ENCODE data around the gene GTF2H3. TPM values are rescaled to one million over a fixed set of nuclear protein-coding genes. Genes with fewer than 3 reads are reported as not detected.

GTF2H3 gene
- total and polyA plus RNA-seq, 9 of the 15 experiments (the other 6 are each of a cell fraction or from before 2014, with no cell fraction given) = 22.7 to 99.7 (median 49.6) TPM

DNA sequence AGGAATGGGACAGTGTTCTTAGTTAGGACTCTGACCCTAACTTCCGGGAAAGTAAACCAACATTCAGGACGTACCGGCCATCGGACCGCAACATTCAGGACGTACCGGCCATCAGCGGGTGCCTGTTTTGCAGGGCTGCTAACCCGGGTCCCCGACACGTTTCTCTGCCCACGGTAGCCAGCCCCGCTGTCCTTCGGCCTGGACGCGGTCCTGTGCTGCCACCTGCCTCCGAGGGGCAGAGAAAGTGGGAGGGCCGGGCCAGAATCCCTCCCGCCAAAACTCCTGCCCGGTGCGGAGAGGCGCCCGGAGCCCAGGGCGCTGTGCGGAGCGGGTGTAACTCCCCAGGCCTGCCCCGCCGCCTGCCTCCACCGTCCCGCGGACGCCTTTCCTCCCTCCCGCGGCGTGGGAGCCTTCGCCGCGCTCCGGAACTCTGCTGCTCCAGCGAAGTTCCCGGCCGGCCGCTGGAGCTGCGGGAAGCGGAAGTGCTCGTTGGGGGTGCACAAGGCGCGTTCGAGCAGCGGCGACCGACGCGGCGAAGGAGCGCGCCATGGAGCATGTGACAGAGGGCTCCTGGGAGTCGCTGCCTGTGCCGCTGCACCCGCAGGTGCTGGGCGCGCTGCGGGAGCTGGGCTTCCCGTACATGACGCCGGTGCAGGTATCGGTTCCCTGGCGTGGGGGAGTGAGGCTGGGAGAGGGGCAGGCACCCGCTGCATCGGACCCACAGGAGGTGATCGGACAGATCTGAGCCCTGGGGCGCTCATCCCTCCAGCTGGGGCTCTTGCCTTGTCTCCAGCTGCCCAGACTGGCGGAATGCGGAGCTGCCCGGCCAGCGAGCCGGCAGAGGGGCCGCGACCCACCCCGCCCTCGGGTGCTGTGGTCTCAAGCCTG, 31.8 kb upstream of the GTF2H3 start, which contains the start of gene DDX55 (continued):
- TF ChIP-seq THRA (IDR thresholded peaks at IDR 0.05) (no peak), CREB3L1 (IDR thresholded peaks at IDR 0.05; ENCODE audit: borderline replicate concordance, low read depth) (peak; percentile 83), RBM22 (IDR thresholded peaks at IDR 0.05; ENCODE audit: low read depth, low read length, poor library complexity, severe bottlenecking) (peak; percentile 95), HIVEP1 (CRISPR knock-in tag; IDR thresholded peaks at IDR 0.05) (no peak), ZFP36 (IDR thresholded peaks at IDR 0.05; ENCODE audit: low read depth, low read length, partially characterized antibody) (no peak), CCNT2 (IDR thresholded peaks at IDR 0.05; ENCODE audit: borderline replicate concordance, extremely low read depth, insufficient read length, low read depth, low read length) (peak; percentile 70), POLR2B (IDR thresholded peaks at IDR 0.05; ENCODE audit: low read depth, partially characterized antibody) (peak; percentile 87), SUPT5H (IDR thresholded peaks at IDR 0.05) (peak; percentile 91), SPI1 (IDR thresholded peaks at IDR 0.05; ENCODE audit: borderline replicate concordance, low read depth, low read length) (0 out of 2 replicates have a peak, but pooled peaks have one; percentile 7), CREB3 (tag; conservative IDR thresholded peaks at IDR 0.05; ENCODE audit: low read depth) (peak; percentile 86)
- TF ChIP-seq, protein P1, sequence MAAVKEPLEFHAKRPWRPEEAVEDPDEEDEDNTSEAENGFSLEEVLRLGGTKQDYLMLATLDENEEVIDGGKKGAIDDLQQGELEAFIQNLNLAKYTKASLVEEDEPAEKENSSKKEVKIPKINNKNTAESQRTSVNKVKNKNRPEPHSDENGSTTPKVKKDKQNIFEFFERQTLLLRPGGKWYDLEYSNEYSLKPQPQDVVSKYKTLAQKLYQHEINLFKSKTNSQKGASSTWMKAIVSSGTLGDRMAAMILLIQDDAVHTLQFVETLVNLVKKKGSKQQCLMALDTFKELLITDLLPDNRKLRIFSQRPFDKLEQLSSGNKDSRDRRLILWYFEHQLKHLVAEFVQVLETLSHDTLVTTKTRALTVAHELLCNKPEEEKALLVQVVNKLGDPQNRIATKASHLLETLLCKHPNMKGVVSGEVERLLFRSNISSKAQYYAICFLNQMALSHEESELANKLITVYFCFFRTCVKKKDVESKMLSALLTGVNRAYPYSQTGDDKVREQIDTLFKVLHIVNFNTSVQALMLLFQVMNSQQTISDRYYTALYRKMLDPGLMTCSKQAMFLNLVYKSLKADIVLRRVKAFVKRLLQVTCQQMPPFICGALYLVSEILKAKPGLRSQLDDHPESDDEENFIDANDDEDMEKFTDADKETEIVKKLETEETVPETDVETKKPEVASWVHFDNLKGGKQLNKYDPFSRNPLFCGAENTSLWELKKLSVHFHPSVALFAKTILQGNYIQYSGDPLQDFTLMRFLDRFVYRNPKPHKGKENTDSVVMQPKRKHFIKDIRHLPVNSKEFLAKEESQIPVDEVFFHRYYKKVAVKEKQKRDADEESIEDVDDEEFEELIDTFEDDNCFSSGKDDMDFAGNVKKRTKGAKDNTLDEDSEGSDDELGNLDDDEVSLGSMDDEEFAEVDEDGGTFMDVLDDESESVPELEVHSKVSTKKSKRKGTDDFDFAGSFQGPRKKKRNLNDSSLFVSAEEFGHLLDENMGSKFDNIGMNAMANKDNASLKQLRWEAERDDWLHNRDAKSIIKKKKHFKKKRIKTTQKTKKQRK (IDR thresholded peaks at IDR 0.05; ENCODE audit: borderline replicate concordance, low read depth, low read length) = no peak
- TF ChIP-seq, protein P2, sequence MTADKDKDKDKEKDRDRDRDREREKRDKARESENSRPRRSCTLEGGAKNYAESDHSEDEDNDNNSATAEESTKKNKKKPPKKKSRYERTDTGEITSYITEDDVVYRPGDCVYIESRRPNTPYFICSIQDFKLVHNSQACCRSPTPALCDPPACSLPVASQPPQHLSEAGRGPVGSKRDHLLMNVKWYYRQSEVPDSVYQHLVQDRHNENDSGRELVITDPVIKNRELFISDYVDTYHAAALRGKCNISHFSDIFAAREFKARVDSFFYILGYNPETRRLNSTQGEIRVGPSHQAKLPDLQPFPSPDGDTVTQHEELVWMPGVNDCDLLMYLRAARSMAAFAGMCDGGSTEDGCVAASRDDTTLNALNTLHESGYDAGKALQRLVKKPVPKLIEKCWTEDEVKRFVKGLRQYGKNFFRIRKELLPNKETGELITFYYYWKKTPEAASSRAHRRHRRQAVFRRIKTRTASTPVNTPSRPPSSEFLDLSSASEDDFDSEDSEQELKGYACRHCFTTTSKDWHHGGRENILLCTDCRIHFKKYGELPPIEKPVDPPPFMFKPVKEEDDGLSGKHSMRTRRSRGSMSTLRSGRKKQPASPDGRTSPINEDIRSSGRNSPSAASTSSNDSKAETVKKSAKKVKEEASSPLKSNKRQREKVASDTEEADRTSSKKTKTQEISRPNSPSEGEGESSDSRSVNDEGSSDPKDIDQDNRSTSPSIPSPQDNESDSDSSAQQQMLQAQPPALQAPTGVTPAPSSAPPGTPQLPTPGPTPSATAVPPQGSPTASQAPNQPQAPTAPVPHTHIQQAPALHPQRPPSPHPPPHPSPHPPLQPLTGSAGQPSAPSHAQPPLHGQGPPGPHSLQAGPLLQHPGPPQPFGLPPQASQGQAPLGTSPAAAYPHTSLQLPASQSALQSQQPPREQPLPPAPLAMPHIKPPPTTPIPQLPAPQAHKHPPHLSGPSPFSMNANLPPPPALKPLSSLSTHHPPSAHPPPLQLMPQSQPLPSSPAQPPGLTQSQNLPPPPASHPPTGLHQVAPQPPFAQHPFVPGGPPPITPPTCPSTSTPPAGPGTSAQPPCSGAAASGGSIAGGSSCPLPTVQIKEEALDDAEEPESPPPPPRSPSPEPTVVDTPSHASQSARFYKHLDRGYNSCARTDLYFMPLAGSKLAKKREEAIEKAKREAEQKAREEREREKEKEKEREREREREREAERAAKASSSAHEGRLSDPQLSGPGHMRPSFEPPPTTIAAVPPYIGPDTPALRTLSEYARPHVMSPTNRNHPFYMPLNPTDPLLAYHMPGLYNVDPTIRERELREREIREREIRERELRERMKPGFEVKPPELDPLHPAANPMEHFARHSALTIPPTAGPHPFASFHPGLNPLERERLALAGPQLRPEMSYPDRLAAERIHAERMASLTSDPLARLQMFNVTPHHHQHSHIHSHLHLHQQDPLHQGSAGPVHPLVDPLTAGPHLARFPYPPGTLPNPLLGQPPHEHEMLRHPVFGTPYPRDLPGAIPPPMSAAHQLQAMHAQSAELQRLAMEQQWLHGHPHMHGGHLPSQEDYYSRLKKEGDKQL (CRISPR knock-in tag; IDR thresholded peaks at IDR 0.05; ENCODE audit: borderline replicate concordance) = 0 out of 2 replicates have a peak, but pooled peaks have one; percentile 3

All from K562 (cell line).